ENCODE measurements around the gene TENT5D. TPM values are rescaled to one million over a fixed set of nuclear protein-coding genes. Genes with fewer than 3 reads are reported as not detected.
"Not testable (repeated sequence)": the region's sequence is repeated elsewhere in the genome, so short reads cannot be mapped to it uniquely, and the experiment has no call there.

TENT5D gene
- 0.12 TPM for polyA plus RNA-seq (ENCODE audit: insufficient read length)
- long read RNA-seq, donor 1 = 0 reads
- long read RNA-seq, donor 2 = 0 reads
- long read RNA-seq, donor 3 = 0 reads
- long read RNA-seq, donor 4 = 0 reads
- long read RNA-seq, donor 5 = 0 reads
- long read RNA-seq, donor 6 = 0 reads
- long read RNA-seq, donor 7 = 0 reads
- long read RNA-seq, donor 8 = 0 reads

DNA sequence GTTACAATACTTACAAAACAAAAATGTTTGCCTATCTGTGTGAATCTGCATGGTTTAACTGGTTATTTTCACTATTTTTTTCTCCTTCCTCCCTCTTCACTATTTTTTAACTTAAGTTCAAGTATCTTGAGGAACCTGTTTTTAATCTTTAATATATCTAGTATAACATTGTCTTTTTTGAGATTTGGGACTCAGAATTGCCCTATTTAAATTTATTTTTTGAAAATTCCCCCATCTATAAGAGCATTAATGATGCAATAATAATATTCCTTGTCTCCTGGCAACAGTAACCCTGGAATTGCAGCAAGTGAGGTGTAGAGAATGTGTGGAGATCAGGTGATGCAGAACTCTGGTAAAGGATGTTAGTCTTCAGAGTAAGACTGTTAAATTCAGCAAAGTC lies at the start of gene TENT5D:
TENT5D (plus strand) TSS at position 301 of the 400 bp plus-strand sequence. CDS start 22,093 bp downstream, outside the sequence.
- no peak for DNase-seq

GRCh38 chrX:80385651-80386050 lies 34.6 kb upstream of the TENT5D start:
- not testable (repeated sequence) for DNase-seq

- DNase-seq = no peak
Measured at GRCh38 chrX:80388206-80388605, 32.0 kb upstream of the TENT5D start.

GRCh38 chrX:80412042-80412441 lies 8.2 kb upstream of the TENT5D start:
- no peak for DNase-seq

DNA sequence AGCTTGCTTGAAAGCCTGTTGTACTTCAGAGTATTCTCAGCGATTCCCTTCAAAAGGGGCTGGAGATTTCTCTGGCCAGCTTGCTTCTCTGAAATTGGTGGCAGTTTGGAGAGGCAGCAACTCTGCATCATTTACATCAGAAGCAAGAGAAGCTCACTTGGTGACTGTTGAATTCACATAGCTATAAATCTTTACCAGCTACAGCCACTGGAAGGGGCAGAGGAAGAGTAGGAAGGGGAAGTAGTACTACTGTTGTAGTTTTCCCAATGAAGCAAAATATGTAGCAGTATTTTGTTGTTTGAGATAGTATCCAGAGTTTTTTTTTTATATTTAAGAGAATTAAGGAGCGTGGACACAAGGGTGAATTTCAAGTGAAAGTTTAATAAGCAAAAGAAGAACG lies 2.8 kb downstream of the TENT5D start:
- no peak for DNase-seq

- DNase-seq = no peak
Measured at GRCh38 chrX:80423744-80424143, 3.5 kb downstream of the TENT5D start.

DNA sequence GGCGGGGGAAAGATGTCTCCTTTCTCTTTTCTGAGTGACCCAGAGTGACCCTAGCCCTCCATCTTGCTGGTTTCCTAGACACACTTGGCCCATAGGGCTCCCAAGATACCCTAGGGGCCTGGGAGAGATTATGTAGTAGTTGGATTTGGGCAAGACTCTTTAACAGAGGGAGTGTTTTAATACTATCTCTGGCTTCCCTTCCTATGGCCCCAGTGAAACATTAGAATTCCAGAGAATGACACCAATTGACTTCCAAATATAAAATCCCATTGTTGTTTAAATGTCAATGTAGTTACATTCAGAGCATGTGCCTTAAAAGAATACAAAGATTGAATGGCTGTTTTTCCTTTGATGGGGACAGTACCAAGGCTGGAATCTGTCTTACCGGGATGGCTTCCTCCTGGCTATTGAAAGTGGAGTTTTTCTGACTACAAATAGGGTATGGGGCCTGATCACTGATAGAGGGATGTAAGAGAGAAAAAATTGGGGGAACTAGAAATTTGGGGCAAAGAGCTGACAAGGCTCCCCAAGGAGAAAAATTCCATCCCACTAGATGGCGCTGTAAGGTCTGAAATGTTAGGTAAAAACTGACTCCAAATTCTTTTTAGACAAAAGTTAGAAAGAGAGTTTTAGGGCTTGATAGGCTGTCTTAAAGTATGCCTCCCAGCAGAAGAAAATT lies 10.7 kb downstream of the TENT5D start:
- DNase-seq = no peak

DNA sequence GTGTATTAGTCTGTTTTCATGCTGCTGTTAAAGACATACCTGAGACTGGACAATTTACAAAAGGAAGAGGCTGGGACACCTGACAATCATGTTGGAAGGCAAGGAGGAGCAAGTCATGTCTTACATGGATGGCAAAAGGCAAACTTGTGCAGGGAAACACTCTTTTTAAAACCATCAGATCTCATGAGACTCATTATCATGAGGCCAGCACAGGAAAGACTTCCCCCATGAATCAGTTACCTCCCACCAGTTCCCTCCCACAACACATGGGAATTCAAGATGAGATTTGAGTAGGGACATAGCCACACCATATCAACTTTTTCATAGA lies 11.2 kb downstream of the TENT5D start:
- no peak for DNase-seq

DNA sequence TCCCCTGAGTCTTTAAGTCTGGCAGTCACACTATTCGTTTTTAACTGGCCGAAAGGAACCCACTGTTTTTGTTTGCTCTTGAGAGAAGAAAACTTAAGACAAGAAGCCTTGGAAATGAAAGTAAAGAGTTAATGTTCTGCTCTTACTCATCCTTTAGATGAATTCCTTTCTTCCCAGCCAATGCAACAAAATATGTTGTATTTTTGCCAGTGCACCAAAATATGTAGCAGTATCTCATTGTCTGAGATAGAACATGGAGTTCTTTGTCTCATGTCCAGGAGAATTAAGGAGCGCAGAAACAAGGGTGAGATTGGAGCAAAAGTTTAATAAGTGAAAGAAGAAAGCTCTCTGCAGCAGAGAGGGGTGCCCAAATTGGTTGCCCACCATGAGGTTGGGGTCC lies 12.2 kb downstream of the TENT5D start:
- DNase-seq = no peak

- no peak for DNase-seq
Measured at GRCh38 chrX:80432863-80433262, 12.6 kb downstream of the TENT5D start.

DNA sequence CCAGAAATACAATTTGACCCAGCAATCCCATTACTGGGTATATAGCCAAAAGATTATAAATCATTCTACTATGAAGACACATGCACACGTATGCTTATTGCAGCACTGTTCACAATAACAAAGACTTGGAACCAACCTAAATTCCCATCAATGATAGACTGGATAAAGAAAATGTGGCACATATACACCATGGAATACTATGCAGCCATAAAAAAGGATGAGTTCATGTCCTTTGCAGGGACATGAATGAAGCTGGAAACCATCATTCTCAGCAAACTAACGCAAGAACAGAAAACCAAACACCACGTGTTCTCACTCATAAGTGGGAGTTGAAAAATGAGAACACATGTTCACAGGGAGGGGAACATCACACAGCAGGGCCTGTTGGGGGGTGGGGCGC lies 47.9 kb downstream of the TENT5D start:
- not testable (repeated sequence) for DNase-seq

GRCh38 chrX:80471582-80471981 lies 51.3 kb downstream of the TENT5D start:
- no peak for DNase-seq

- DNase-seq = no peak
Measured at GRCh38 chrX:80485543-80485942, 65.3 kb downstream of the TENT5D start.

DNA sequence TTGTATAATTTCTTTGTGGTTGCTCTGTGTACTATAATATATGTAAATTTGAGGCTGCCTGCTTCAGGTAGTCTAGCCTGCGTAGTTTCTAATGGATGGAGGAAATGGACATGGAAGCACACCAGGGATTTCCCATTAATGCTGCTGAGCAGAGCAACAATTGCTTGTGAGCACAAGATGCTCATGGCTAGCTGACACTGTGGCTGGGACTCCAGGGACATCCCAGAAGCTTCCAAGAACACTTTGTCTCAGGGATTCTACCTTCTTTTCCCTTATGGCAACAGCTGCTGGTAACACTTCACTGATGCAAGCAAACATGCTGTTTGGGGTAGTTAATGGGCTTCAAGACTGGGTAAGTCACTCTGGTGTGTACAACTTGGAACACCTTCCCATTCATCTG lies 66.1 kb downstream of the TENT5D start:
- no peak for DNase-seq

- DNase-seq = no peak
Measured at GRCh38 chrX:80489166-80489565, 68.9 kb downstream of the TENT5D start.

Data from left kidney (tissue), 8 donors.